DND-41 (cell line): ENCODE results near the gene SMTNL2.

Source experiments
- ATAC-seq: fragments of 200-7000 bp; cut with Tn5 transposase; 3 replicates; pipeline ENCODE4 v1.9.1; 2021; ENCODE audit warnings: low read depth; ENCODE audit not compliant: insufficient read depth
- DNase-seq: peaks from one replicate; pipeline ENCODE4 v3.0.0-alpha.2; 2020
- H2AFZ ChIP-seq: 2 replicates; pipeline ENCODE4 v1.6.0; 2012; ENCODE audit warnings: low read depth, low read length
- H3K27ac ChIP-seq: 2 replicates; pipeline ENCODE4 v1.5.1; 2012; ENCODE audit warnings: low read length, inconsistent platforms
- H3K27me3 ChIP-seq: fragments of 200-600 bp; sonication (generic); 2 replicates; pipeline ENCODE4 v1.6.0; 2012; ENCODE audit warnings: low read length, mild to moderate bottlenecking, inconsistent platforms; ENCODE audit not compliant: insufficient read depth, poor library complexity
- H3K36me3 ChIP-seq: 2 replicates; pipeline ENCODE4 v1.5.1; 2012; ENCODE audit warnings: low read length, inconsistent platforms; ENCODE audit not compliant: insufficient read depth
- H3K4me1 ChIP-seq: 2 replicates; pipeline ENCODE4 v1.5.1; 2012; ENCODE audit warnings: mild to moderate bottlenecking, low read length; ENCODE audit not compliant: insufficient read depth
- H3K4me2 ChIP-seq: 2 replicates; pipeline ENCODE4 v1.6.0; 2012; ENCODE audit warnings: mild to moderate bottlenecking, moderate library complexity, low read length, inconsistent platforms; ENCODE audit not compliant: insufficient read depth
- H3K4me3 ChIP-seq, 2 experiments: fragments of 200-600 bp in 1 of 2; shearing (Covaris generic) in 1 of 2; 2 replicates each; pipeline ENCODE4 v1.5.1; 2012 to 2016; ENCODE audit warnings: inconsistent platforms in 2 of 2, low read length in 2 of 2, mild to moderate bottlenecking in 2 of 2, low read depth in 1 of 2, moderate library complexity in 1 of 2
- H3K79me2 ChIP-seq: 2 replicates; pipeline ENCODE4 v1.6.0; 2012; ENCODE audit warnings: low read length, inconsistent platforms; ENCODE audit not compliant: insufficient read depth
- H3K9ac ChIP-seq: 2 replicates; pipeline ENCODE4 v1.6.0; 2012; ENCODE audit warnings: low read depth, mild to moderate bottlenecking, inconsistent platforms, low read length, moderate library complexity
- H3K9me3 ChIP-seq: 2 replicates; pipeline ENCODE4 v1.5.1; 2012; ENCODE audit warnings: low read length, moderate library complexity, mild to moderate bottlenecking, inconsistent platforms; ENCODE audit not compliant: insufficient read depth, severe bottlenecking
- H4K20me1 ChIP-seq: 2 replicates; pipeline ENCODE4 v1.6.0; 2012; ENCODE audit warnings: low read length; ENCODE audit not compliant: insufficient read depth
- EZH2 ChIP-seq: IDR thresholded peaks from 3 replicates; pipeline ENCODE4 v1.6.1; 2012; ENCODE audit warnings: borderline replicate concordance, low read depth, mild to moderate bottlenecking, moderate library complexity, low read length, inconsistent platforms; ENCODE audit not compliant: severe bottlenecking
- TF ChIP-seq, protein P1 (sequence below): IDR thresholded peaks from 2 replicates; pipeline ENCODE4 v1.5.1; 2012; ENCODE audit warnings: borderline replicate concordance, low read length, moderate library complexity, mild to moderate bottlenecking; ENCODE audit not compliant: poor library complexity, severe bottlenecking; ENCODE audit errors: extremely low read depth

SMTNL2 gene

DNA sequence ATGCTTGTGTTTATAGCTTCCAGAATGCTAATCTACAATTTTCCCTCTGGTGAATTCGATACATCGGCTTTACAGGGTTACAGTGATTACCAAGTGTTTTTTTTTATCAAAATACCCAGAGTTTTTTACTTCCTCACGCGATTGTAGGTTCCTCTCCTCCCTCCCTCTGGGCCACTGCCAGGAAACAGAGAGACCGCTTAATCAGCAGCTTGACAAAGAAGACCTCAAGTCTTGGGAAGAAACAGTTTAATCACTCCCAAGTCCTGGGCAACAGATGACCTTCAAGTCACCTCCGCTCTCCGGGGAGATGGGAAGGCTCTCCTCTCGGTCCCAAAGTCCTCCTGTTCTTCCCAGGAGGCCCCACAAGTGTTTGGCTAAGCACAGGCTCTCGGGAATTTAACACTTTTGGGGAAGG is 23.5 kb downstream of the SMTNL2 start:
- Histone ChIP-seq H3K4me2 (no peak overlapping the region), H3K4me3 (no peak overlapping the region), H4K20me1 (no peaks in the 10 kb centered on the region), H3K4me1 (peaks cover 6% of the 10 kb centered on the region), H3K27me3 (peaks cover 4% of the 10 kb centered on the region), H3K36me3 (no peaks in the 10 kb centered on the region), H3K9ac (no peak overlapping the region), H3K27ac (no peak overlapping the region), H3K9me3 (no peaks in the 10 kb centered on the region), H2AFZ (no peak overlapping the region), H3K79me2 (no peaks in the 10 kb centered on the region)
- TF ChIP-seq EZH2, result no peak
- TF ChIP-seq, protein P1, sequence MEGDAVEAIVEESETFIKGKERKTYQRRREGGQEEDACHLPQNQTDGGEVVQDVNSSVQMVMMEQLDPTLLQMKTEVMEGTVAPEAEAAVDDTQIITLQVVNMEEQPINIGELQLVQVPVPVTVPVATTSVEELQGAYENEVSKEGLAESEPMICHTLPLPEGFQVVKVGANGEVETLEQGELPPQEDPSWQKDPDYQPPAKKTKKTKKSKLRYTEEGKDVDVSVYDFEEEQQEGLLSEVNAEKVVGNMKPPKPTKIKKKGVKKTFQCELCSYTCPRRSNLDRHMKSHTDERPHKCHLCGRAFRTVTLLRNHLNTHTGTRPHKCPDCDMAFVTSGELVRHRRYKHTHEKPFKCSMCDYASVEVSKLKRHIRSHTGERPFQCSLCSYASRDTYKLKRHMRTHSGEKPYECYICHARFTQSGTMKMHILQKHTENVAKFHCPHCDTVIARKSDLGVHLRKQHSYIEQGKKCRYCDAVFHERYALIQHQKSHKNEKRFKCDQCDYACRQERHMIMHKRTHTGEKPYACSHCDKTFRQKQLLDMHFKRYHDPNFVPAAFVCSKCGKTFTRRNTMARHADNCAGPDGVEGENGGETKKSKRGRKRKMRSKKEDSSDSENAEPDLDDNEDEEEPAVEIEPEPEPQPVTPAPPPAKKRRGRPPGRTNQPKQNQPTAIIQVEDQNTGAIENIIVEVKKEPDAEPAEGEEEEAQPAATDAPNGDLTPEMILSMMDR, result no peak
- DNase-seq, result no peak
- no peak for ATAC-seq

DNA sequence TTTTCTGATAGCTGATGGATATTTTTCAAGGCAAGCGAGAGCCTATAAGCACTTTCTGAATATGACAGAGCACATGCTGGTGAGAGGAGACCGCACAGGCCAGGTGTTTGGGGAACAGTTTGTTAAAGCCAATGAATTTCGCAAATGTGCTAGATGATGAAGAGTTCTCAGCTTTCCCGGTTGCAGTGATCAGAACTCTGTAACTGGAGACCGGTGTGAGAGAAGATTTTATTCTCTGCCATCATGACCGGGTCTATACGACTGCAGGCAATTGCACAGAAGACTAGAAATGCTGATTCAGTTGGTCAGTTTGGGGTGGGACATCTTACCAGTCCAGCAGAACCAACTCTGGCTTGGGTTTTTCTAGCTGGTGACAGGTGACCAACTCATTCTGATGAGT is 25.4 kb downstream of the SMTNL2 start:
- H3K4me3 ChIP-seq, result no peak overlapping the region
- H3K4me1 ChIP-seq, result peaks cover 6% of the 10 kb centered on the region
- H3K27me3 ChIP-seq, result peaks cover 4% of the 10 kb centered on the region
- H3K9me3 ChIP-seq, result no peaks in the 10 kb centered on the region
- no peak for DNase-seq
- no peak overlapping the region for H3K27ac ChIP-seq
- H4K20me1 ChIP-seq, result no peaks in the 10 kb centered on the region
- ATAC-seq, result no peak
- no peak overlapping the region for H3K4me2 ChIP-seq
- H2AFZ ChIP-seq, result no peak overlapping the region
- H3K36me3 ChIP-seq, result no peaks in the 10 kb centered on the region
- no peaks in the 10 kb centered on the region for H3K79me2 ChIP-seq
- no peak for TF ChIP-seq EZH2
- no peak overlapping the region for H3K9ac ChIP-seq

DNA sequence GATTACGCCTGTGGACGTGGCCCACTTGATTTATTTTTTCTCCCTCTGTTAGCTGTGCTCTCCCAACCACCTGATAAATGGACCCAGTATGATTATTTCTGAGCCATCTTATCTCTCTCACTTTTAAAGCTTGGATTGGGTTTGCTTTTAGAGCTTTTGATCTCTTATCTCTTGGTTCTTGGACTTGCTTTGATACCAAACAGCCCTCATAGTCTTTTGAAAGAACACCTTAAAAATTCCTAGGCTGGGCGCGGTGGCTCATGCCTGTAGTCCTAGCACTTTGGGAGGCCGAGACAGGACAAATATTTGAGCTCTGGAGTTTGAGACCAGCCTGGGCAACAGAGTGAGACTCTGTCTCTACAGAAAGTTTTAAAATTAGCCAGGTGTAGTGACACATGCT is 25.8 kb downstream of the SMTNL2 start:
- Histone ChIP-seq H3K27ac (no peak overlapping the region), H3K36me3 (no peaks in the 10 kb centered on the region), H3K4me3 (no peak overlapping the region), H2AFZ (no peak overlapping the region), H3K4me1 (peaks cover 6% of the 10 kb centered on the region), H3K27me3 (peaks cover 4% of the 10 kb centered on the region), H3K79me2 (no peaks in the 10 kb centered on the region), H3K9ac (no peak overlapping the region), H3K4me2 (no peak overlapping the region), H4K20me1 (no peaks in the 10 kb centered on the region), H3K9me3 (no peaks in the 10 kb centered on the region)
- DNase-seq (no peak), ATAC-seq (no peak)
- TF ChIP-seq EZH2, result no peak
- TF ChIP-seq, protein P1, result no peak

DNA sequence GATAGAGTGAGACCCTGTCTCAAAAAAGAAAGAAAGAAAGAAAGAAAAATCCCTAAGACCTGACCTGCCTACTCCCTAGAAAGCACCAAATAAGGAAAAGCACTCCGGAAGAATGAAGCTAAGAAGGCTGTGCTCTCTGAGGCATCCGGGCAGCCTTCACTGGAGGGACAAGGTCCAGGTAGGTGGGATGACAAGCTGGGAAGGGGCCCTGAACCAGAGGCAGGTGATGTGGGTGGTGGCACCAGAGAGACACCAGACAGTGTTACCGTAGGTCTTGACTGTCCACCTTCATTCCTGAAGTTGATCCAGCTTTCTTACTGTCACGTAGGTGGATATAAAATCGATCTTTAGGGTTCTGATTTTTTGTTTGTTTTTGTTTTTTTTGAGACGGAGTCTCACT is 26.3 kb downstream of the SMTNL2 start:
- Histone ChIP-seq H3K9me3 (no peaks in the 10 kb centered on the region), H3K4me3 (no peak overlapping the region), H3K4me1 (peaks cover 4% of the 10 kb centered on the region), H3K9ac (no peak overlapping the region), H3K36me3 (no peaks in the 10 kb centered on the region), H3K79me2 (no peaks in the 10 kb centered on the region), H2AFZ (no peak overlapping the region), H3K4me2 (no peak overlapping the region), H4K20me1 (no peaks in the 10 kb centered on the region), H3K27ac (no peak overlapping the region), H3K27me3 (peaks cover 4% of the 10 kb centered on the region)
- TF ChIP-seq, protein P1, result no peak
- TF ChIP-seq EZH2, result no peak
- ATAC-seq, result no peak
- DNase-seq, result no peak
